SK-N-SH (cell line): ENCODE data around the gene USP32. TPM values are rescaled to one million over a fixed set of nuclear protein-coding genes. Genes with fewer than 3 reads are reported as not detected.

Experiments used
- CTCF ChIA-PET: fragments of 300-600, 350-600 bp; formaldehyde crosslinking; extraction: SDS; loops from one replicate; lab custom pipeline; 2021; lab: Yijun Ruan, JAX
- POLR2A ChIA-PET: fragments of 350-600 bp; sonication (Branson Sonifier 250); formaldehyde crosslinking; extraction: SDS; loops from one replicate; lab custom pipeline; 2020; ENCODE audit warnings: antibody characterized with exemption, inconsistent platforms; lab: Yijun Ruan, JAX
- DNase-seq: peaks from one replicate; pipeline ENCODE4 v3.0.0; 2012
- H2AFZ ChIP-seq: fragments of 200-600 bp; sonication (generic); 2 replicates; pipeline ENCODE4 v1.8.1; 2016; ENCODE audit warnings: antibody characterized with exemption, mild to moderate bottlenecking, low read depth
- H3F3A ChIP-seq: fragments of 200-600 bp; sonication (generic); replicated peaks from 2 replicates; pipeline ENCODE3; 2016; ENCODE audit warnings: antibody characterized with exemption, mild to moderate bottlenecking; ENCODE audit not compliant: insufficient read depth
- H3K27ac ChIP-seq, 2 experiments: fragments of 200-500 bp in 1 of 2; fragments of 200-600 bp in 1 of 2; sonication (Bioruptor generic) in 1 of 2; sonication (generic), shearing (Covaris generic) in 1 of 2; 2 replicates each; pipeline versions ENCODE4 v1.5.1 to v1.6.1; 2014 to 2016; ENCODE audit warnings: low read depth in 2 of 2, inconsistent platforms in 1 of 2, low read length in 1 of 2, mild to moderate bottlenecking in 1 of 2, mixed read lengths in 1 of 2
- H3K27me3 ChIP-seq: fragments of 200-600 bp; sonication (generic), shearing (Covaris generic); 2 replicates; pipeline ENCODE4 v1.6.1; 2016; ENCODE audit warnings: mixed run types; ENCODE audit not compliant: insufficient read depth
- H3K36me3 ChIP-seq, 2 experiments: fragments of 200-500 bp in 1 of 2; fragments of 200-600 bp in 1 of 2; sonication (Bioruptor generic) in 1 of 2; sonication (generic) in 1 of 2; replicated peaks in 1 of 2; 2 replicates each; pipeline versions ENCODE3 to v1.5.1; 2014 to 2016; ENCODE audit warnings: low read length in 1 of 2, mild to moderate bottlenecking in 1 of 2; ENCODE audit not compliant: insufficient read depth in 2 of 2, control insufficient read depth in 1 of 2
- H3K4me1 ChIP-seq, 2 experiments: fragments of 200-500 bp in 1 of 2; fragments of 200-600 bp in 1 of 2; sonication (Bioruptor generic) in 1 of 2; sonication (generic), shearing (Covaris generic) in 1 of 2; 2 replicates each; pipeline versions ENCODE4 v1.5.1 to v1.6.1; 2014 to 2016; ENCODE audit warnings: low read depth in 1 of 2, low read length in 1 of 2, mixed run types in 1 of 2; ENCODE audit not compliant: insufficient read depth in 2 of 2, control insufficient read depth in 1 of 2
- H3K4me2 ChIP-seq: fragments of 200-600 bp; sonication (generic), shearing (Covaris generic); 2 replicates; pipeline ENCODE4 v1.6.1; 2017; ENCODE audit warnings: mixed run types
- H3K4me3 ChIP-seq, 2 experiments: fragments of 200-500 bp in 1 of 2; fragments of 200-600 bp in 1 of 2; sonication (Bioruptor generic) in 1 of 2; sonication (generic), shearing (Covaris generic) in 1 of 2; 2 replicates each; pipeline versions ENCODE4 v1.5.1 to v1.8.1; 2014 to 2016; ENCODE audit warnings: low read depth in 2 of 2, inconsistent platforms in 1 of 2, low read length in 1 of 2, mild to moderate bottlenecking in 1 of 2, mixed read lengths in 1 of 2, moderate library complexity in 1 of 2
- H3K79me2 ChIP-seq: fragments of 200-600 bp; sonication (generic); 2 replicates; pipeline ENCODE4 v1.8.1; 2017; ENCODE audit warnings: mild to moderate bottlenecking; ENCODE audit not compliant: insufficient read depth
- H3K9ac ChIP-seq: fragments of 200-600 bp; sonication (generic); 2 replicates; pipeline ENCODE4 v1.6.1; 2017; ENCODE audit warnings: mixed run types
- H3K9me2 ChIP-seq: fragments of 200-600 bp; sonication (generic); 2 replicates; pipeline ENCODE4 v1.6.1; 2017; ENCODE audit warnings: mixed run types
- H3K9me3 ChIP-seq: fragments of 200-600 bp; sonication (generic); 2 replicates; pipeline ENCODE4 v1.6.1; 2017; ENCODE audit warnings: mixed run types, mild to moderate bottlenecking, moderate library complexity
- H4K20me1 ChIP-seq: fragments of 200-600 bp; sonication (generic); 2 replicates; pipeline ENCODE4 v1.6.1; 2017; ENCODE audit warnings: mild to moderate bottlenecking, mixed run types; ENCODE audit not compliant: insufficient read depth
- CHD2 ChIP-seq: fragments of 150-350 bp; IDR thresholded peaks from 2 replicates; pipeline ENCODE4 v1.6.1; 2018; ENCODE audit warnings: low read length; ENCODE audit not compliant: partially characterized antibody
- ELF1 ChIP-seq: IDR thresholded peaks from 2 replicates; pipeline ENCODE4 v1.4.0; 2012
- EZH2phosphoT487 ChIP-seq: fragments of 200-600 bp; sonication (generic); IDR thresholded peaks from 2 replicates; pipeline ENCODE4 v1.6.1; 2017; ENCODE audit warnings: low read depth, mixed run types, mild to moderate bottlenecking, antibody characterized with exemption, moderate library complexity, borderline replicate concordance
- FOXJ3 ChIP-seq: sonication (generic); formaldehyde crosslinking; IDR thresholded peaks from 2 replicates; pipeline ENCODE4 v1.5.1; 2020; ENCODE audit warnings: mild to moderate bottlenecking, missing genetic modification reagents
- FOXM1 ChIP-seq: IDR thresholded peaks from 2 replicates; pipeline ENCODE4 v1.4.0; 2012; ENCODE audit warnings: low read depth, mild to moderate bottlenecking
- JUND ChIP-seq: IDR thresholded peaks from 2 replicates; pipeline ENCODE4 v1.4.0; 2012
- MEF2A ChIP-seq: IDR thresholded peaks from 2 replicates; pipeline ENCODE4 v1.4.0; 2012; ENCODE audit warnings: low read depth, borderline replicate concordance
- NFIC ChIP-seq: IDR thresholded peaks from 2 replicates; pipeline ENCODE4 v1.4.0; 2012; ENCODE audit warnings: borderline replicate concordance
- NRF1 ChIP-seq: IDR thresholded peaks from 2 replicates; pipeline ENCODE4 v1.6.1; 2012; ENCODE audit warnings: low read depth, mild to moderate bottlenecking, low read length
- POLR2AphosphoS5 ChIP-seq: IDR thresholded peaks from 2 replicates; pipeline ENCODE4 v1.6.1; 2012; ENCODE audit warnings: low read depth, low read length
- RAD21 ChIP-seq: IDR thresholded peaks from 2 replicates; pipeline ENCODE4 v1.6.1; 2012; ENCODE audit warnings: mild to moderate bottlenecking, low read length
- RCOR1 ChIP-seq: fragments of 150-350 bp; IDR thresholded peaks from 2 replicates; pipeline ENCODE4 v1.6.1; 2017; ENCODE audit warnings: antibody characterized with exemption, low read length
- YY1 ChIP-seq: IDR thresholded peaks from 2 replicates; pipeline ENCODE4 v1.4.0; 2012; ENCODE audit warnings: low read depth, mild to moderate bottlenecking
- WGBS: methylation state at CpG from one replicate; pipeline ENCODE4 v1.1.6; 2017; ENCODE audit warnings: low lambda C conversion rate; 5-methylcytosine and 5-hydroxymethylcytosine counted together
- polyA plus RNA-seq, 3 experiments: library from polyadenylated mRNA; depleted of rRNA; stranded (reverse); fragments of >200 nt; gene quantifications; 2 replicates each; pipeline ENCODE4 v1.2.3, GENCODE V29; 2012
- TF ChIP-seq, protein P1 (sequence below): IDR thresholded peaks from 2 replicates; pipeline ENCODE4 v1.4.0; 2012; ENCODE audit warnings: low read depth, borderline replicate concordance
- TF ChIP-seq, protein P2 (sequence below): fragments of 150-350 bp; IDR thresholded peaks from 2 replicates; pipeline ENCODE4 v1.6.1; 2017; ENCODE audit warnings: antibody characterized with exemption, low read length, low read depth, borderline replicate concordance
- TF ChIP-seq, protein P3 (sequence below): IDR thresholded peaks from 2 replicates; pipeline ENCODE4 v1.6.1; 2012; ENCODE audit warnings: mild to moderate bottlenecking, low read depth, low read length, moderate library complexity
- TF ChIP-seq, protein P4 (sequence below): IDR thresholded peaks from 2 replicates; pipeline ENCODE4 v1.4.0; 2012; ENCODE audit warnings: low read depth
- TF ChIP-seq, protein P5 (sequence below): IDR thresholded peaks from 2 replicates; pipeline ENCODE4; 2012

USP32 gene
- polyA plus RNA-seq, 1 of the 3 experiments (the other 2 are of a cell fraction): 25.6 TPM

DNA sequence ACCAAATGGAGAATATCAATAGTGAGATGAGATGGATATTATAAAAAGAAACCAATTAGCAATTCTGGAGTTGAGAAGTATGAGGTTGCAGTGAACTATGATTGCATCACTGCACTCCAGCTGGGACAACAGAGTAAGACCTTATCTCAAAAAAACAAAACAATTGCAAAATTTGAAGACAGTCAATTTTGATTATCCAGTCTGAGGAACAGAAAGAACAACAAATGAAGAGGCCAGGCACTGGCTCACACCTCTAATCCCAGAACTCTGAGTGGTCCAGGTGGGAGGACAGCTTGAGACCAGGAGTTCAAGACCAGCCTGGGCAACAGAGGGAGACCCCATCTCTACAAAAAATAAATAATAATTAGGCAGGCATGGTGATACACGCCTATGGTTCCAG is 35.0 kb downstream of the USP32 start:
- Histone ChIP-seq H3K27ac (peak overlapping the region in 1 of 2 experiments; percentile 5; a peak in 1 of 4 replicates), H2AFZ (no peak overlapping the region), H3F3A (peaks cover 20% of the 10 kb centered on the region), H3K9me3 (no peaks in the 10 kb centered on the region), H4K20me1 (peaks cover 60% of the 10 kb centered on the region), H3K4me3 (no peak overlapping the region), H3K79me2 (peaks cover 95% of the 10 kb centered on the region), H3K27me3 (no peaks in the 10 kb centered on the region), H3K9ac (no peak overlapping the region), H3K36me3 (no peaks in the 10 kb centered on the region), H3K4me1 (peaks cover 0 to 15% of the 10 kb centered on the region in 2 experiments; a peak in 1 of 4 replicates)
- DNase-seq: no peak
- WGBS: 93% methylated on average over 1 of the region's 1 CpG
- TF ChIP-seq FOXJ3 (no peak), JUND (no peak), NFIC (no peak), POLR2AphosphoS5 (no peak), CHD2 (no peak), EZH2phosphoT487 (no peak), YY1 (no peak), RAD21 (no peak), RCOR1 (no peak), FOXM1 (no peak), MEF2A (no peak), NRF1 (no peak), ELF1 (no peak)
- TF ChIP-seq, protein P1, sequence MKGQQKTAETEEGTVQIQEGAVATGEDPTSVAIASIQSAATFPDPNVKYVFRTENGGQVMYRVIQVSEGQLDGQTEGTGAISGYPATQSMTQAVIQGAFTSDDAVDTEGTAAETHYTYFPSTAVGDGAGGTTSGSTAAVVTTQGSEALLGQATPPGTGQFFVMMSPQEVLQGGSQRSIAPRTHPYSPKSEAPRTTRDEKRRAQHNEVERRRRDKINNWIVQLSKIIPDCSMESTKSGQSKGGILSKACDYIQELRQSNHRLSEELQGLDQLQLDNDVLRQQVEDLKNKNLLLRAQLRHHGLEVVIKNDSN: no peak
- TF ChIP-seq, protein P2, sequence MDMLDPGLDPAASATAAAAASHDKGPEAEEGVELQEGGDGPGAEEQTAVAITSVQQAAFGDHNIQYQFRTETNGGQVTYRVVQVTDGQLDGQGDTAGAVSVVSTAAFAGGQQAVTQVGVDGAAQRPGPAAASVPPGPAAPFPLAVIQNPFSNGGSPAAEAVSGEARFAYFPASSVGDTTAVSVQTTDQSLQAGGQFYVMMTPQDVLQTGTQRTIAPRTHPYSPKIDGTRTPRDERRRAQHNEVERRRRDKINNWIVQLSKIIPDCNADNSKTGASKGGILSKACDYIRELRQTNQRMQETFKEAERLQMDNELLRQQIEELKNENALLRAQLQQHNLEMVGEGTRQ: no peak
- TF ChIP-seq, protein P3, sequence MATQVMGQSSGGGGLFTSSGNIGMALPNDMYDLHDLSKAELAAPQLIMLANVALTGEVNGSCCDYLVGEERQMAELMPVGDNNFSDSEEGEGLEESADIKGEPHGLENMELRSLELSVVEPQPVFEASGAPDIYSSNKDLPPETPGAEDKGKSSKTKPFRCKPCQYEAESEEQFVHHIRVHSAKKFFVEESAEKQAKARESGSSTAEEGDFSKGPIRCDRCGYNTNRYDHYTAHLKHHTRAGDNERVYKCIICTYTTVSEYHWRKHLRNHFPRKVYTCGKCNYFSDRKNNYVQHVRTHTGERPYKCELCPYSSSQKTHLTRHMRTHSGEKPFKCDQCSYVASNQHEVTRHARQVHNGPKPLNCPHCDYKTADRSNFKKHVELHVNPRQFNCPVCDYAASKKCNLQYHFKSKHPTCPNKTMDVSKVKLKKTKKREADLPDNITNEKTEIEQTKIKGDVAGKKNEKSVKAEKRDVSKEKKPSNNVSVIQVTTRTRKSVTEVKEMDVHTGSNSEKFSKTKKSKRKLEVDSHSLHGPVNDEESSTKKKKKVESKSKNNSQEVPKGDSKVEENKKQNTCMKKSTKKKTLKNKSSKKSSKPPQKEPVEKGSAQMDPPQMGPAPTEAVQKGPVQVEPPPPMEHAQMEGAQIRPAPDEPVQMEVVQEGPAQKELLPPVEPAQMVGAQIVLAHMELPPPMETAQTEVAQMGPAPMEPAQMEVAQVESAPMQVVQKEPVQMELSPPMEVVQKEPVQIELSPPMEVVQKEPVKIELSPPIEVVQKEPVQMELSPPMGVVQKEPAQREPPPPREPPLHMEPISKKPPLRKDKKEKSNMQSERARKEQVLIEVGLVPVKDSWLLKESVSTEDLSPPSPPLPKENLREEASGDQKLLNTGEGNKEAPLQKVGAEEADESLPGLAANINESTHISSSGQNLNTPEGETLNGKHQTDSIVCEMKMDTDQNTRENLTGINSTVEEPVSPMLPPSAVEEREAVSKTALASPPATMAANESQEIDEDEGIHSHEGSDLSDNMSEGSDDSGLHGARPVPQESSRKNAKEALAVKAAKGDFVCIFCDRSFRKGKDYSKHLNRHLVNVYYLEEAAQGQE: no peak
- TF ChIP-seq, protein P4, sequence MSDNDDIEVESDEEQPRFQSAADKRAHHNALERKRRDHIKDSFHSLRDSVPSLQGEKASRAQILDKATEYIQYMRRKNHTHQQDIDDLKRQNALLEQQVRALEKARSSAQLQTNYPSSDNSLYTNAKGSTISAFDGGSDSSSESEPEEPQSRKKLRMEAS: no peak
- TF ChIP-seq, protein P5, sequence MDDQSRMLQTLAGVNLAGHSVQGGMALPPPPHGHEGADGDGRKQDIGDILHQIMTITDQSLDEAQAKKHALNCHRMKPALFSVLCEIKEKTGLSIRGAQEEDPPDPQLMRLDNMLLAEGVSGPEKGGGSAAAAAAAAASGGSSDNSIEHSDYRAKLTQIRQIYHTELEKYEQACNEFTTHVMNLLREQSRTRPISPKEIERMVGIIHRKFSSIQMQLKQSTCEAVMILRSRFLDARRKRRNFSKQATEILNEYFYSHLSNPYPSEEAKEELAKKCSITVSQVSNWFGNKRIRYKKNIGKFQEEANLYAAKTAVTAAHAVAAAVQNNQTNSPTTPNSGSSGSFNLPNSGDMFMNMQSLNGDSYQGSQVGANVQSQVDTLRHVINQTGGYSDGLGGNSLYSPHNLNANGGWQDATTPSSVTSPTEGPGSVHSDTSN: no peak
- TF ChIP-seq, all 33 proteins: peak for 0
- H3K9me2 ChIP-seq: no peaks in the 10 kb centered on the region
- POLR2A ChIA-PET: no interaction called here
- no peak overlapping the region for H3K4me2 ChIP-seq
- CTCF ChIA-PET: interaction anchor here (0.6 to 2.3 kb wide), 3 partner anchors 10 to 128 kb away, joined by 3 to 6 read pairs (median 3); no protein-coding TSS in a partner anchor
